BE2C (cell line): ENCODE measurements around the gene TLE2.

Experiments
- DNase-seq: peaks from one replicate; pipeline ENCODE4 v3.0.0-alpha.2; 2020
- H3K27me3 ChIP-seq: fragments of 250-450 bp; sonication (Bioruptor Pico); 2 replicates; pipeline ENCODE4 v1.5.1; 2020; ENCODE audit warnings: mild to moderate bottlenecking
- H3K36me3 ChIP-seq: fragments of 250-450 bp; sonication (Bioruptor Pico); 2 replicates; pipeline ENCODE4 v1.5.1; 2020; ENCODE audit warnings: mild to moderate bottlenecking
- H3K4me1 ChIP-seq: fragments of 250-450 bp; sonication (Bioruptor Pico); 2 replicates; pipeline ENCODE4 v1.5.1; 2020
- H3K4me3 ChIP-seq: 2 replicates; pipeline ENCODE4 v1.5.1; 2011; ENCODE audit warnings: low read depth, low read length
- H3K9me3 ChIP-seq: fragments of 250-450 bp; sonication (Bioruptor Pico); 2 replicates; pipeline ENCODE4 v1.5.1; 2020
- TF ChIP-seq, protein P1 (sequence below): IDR thresholded peaks from 2 replicates; pipeline ENCODE4 v1.5.1; 2012; ENCODE audit warnings: mild to moderate bottlenecking, low read depth, low read length

Gene TLE2

DNA sequence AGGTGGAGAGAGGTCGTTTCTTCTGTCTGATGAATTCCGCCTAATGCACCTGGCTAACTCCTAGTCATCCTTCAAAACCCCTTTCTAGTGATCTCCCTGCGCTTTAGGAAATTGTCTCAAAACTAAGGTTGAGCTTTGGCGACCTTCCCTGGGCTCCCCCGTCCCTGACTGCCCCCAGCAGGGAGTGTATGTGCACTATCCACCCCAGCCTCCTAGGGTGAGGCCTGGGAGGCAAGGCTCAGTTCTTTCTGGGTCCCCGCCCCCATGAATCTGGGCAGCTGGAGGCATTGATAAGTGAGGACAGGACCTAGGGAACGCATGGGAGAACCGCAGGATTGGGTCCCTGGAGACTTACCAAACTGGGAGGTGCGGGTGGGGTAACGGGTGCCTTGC, 51.3 kb downstream of the TLE2 start:
- H3K9me3 ChIP-seq = no peaks in the 10 kb centered on the region
- TF ChIP-seq, protein P1, sequence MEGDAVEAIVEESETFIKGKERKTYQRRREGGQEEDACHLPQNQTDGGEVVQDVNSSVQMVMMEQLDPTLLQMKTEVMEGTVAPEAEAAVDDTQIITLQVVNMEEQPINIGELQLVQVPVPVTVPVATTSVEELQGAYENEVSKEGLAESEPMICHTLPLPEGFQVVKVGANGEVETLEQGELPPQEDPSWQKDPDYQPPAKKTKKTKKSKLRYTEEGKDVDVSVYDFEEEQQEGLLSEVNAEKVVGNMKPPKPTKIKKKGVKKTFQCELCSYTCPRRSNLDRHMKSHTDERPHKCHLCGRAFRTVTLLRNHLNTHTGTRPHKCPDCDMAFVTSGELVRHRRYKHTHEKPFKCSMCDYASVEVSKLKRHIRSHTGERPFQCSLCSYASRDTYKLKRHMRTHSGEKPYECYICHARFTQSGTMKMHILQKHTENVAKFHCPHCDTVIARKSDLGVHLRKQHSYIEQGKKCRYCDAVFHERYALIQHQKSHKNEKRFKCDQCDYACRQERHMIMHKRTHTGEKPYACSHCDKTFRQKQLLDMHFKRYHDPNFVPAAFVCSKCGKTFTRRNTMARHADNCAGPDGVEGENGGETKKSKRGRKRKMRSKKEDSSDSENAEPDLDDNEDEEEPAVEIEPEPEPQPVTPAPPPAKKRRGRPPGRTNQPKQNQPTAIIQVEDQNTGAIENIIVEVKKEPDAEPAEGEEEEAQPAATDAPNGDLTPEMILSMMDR = no peak; the same call in 1 of the 2 replicates
- H3K27me3 ChIP-seq = no peaks in the 10 kb centered on the region
- DNase-seq = peak; percentile 55
- no peaks in the 10 kb centered on the region for H3K36me3 ChIP-seq
- H3K4me3 ChIP-seq = peak overlapping the region; percentile 40
- H3K4me1 ChIP-seq = peaks cover 8% of the 10 kb centered on the region

DNA sequence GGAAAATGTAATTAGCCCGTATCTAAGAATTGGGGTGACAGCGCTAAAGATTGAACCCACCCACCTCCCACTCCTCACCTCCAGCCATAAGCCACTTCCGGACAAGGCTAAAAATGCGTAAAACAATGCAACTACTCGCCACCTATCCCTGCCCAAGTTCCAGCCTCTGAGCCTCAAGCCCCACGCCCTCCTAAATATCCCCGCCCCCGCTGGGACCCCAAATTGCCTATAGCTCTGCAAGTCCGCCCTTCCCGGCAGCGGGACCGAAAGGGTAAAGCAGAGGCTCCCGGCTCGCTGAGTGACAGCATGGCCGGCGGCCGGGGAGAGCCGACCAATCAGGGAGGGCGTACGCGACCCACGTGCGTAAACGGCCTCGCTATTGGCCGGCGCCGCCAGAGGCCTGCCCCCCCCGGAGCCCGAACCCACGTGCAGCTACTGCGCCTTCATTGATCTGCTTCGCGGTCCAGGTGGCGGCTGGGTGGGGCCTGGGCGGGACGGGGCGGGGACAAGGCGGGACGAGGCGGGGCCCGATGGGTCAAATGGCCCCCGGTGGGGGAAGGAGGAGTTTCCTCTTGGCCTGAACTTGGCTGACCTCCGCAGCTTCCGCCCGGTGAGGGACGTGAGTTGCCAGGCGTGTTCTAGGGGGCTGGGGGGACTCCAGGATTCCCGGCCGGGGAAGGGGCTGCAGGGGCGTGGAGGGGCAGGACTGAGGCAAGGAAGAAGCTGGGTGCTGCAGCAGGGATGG, 51.9 kb downstream of the TLE2 start, which contains the start of gene TLE6:
TLE6 (plus strand) TSS at position 564 of the 745 bp plus-strand sequence. CDS start 670 bp downstream, outside the sequence.
- TF ChIP-seq, protein P1 = no peak
- Histone ChIP-seq H3K4me1 (peaks cover 5% of the 10 kb centered on the region), H3K9me3 (no peaks in the 10 kb centered on the region), H3K36me3 (no peaks in the 10 kb centered on the region), H3K27me3 (no peaks in the 10 kb centered on the region), H3K4me3 (peak within 1 kb of the TSS; percentile 69)
- DNase-seq = peak; percentile 99

DNA sequence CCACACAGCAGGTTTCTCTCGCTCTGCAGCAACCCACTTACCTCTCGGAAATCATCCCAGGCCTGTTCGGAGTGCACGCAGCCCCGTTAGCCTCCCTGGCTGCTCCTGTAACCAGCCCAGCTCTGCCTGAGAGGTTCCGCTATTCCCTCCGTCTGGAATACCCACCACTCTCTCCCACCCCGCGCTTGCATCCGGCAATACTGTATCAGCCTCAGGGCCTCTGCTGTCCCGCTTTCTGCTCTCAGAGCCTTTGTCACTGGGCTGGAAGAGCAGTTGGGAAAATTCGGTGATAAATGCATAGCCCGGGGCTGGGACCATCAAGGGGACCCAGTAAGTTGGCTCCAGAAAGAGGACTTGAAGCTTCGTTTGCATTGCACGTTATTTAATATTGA, 52.5 kb downstream of the TLE2 start:
- peak; percentile 73 for DNase-seq
- peaks cover 5% of the 10 kb centered on the region for H3K4me1 ChIP-seq

DNA sequence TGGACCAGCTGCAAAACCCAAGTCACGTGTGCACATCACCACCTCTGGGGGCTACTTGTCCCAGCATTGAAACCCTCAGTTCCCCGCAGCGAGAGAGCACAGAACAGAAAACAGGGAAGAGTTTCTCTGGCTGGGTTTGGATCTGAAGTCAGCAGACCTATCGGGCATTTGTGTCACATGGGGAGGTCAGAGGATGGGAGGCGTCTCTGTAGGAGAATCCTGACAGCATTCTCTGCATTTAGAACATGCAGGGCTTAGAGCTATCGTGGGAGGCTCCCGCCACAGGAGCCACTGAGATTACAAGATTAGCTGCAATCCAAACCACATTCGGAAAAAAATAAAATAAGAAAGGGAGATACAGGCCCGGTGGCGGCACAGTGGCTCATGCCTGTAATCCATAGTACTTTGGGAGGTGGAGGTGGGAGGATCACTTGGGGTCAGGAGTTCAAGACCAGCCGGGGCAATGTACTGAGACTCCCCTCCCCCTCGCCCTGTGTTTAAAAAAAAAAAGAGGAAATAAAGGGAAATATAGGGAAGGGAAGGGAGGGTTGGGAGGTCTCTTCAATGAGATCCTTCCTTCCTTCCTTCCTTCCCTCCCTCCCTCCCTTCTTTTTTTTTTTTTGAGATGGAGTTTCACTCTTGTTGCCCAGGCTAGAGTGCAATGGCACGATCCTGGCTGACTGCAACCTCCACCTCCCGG, 54.6 kb downstream of the TLE2 start:
- no peak for DNase-seq
- Histone ChIP-seq H3K9me3 (no peaks in the 10 kb centered on the region), H3K36me3 (no peaks in the 10 kb centered on the region), H3K27me3 (no peaks in the 10 kb centered on the region), H3K4me3 (no peak overlapping the region), H3K4me1 (peaks cover 5% of the 10 kb centered on the region)
- TF ChIP-seq, protein P1 = no peak

More for the DNA sequence above, 52.5 kb downstream of the TLE2 start:
- TF ChIP-seq, protein P1 = no peak
- peak overlapping the region; percentile 69 for H3K4me3 ChIP-seq
- H3K27me3 ChIP-seq = no peaks in the 10 kb centered on the region
- H3K9me3 ChIP-seq = no peaks in the 10 kb centered on the region
- H3K36me3 ChIP-seq = no peaks in the 10 kb centered on the region

DNA sequence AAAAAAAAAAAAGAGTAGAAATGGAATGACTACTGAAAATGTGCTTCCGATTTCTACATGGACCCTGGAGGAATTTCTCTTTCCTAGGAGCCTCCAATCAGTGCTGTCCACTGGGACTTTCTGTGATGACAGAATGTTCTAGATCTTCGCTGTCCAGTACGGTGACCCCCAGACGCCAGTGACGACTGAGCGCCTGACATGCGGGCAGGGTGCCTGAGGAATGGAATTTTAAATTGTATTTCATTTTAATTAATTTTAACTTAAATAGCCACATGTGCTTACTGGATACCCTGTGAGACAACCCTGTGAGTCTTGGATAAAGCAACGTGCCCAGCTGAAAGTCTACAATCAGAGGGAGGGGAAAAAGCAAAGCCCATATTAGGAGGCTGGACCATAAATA, 55.9 kb downstream of the TLE2 start:
- Histone ChIP-seq H3K4me3 (no peak overlapping the region), H3K9me3 (no peaks in the 10 kb centered on the region), H3K36me3 (no peaks in the 10 kb centered on the region), H3K4me1 (peaks cover 9% of the 10 kb centered on the region), H3K27me3 (no peaks in the 10 kb centered on the region)
- DNase-seq = no peak
- TF ChIP-seq, protein P1 = no peak
